Activated CD4-positive, alpha-beta T cell treated with anti-CD3 and anti-CD28 coated beads, Interleukin-2, amount 10 ng/mL, durations not matched to agents 24 days and 14 days (primary cell): Measurements from ENCODE around the gene CCDC159. TPM values are rescaled to one million over a fixed set of nuclear protein-coding genes. Genes with fewer than 3 reads are reported as not detected.
"Not testable (repeated sequence)": the region's sequence is repeated elsewhere in the genome, so short reads cannot be mapped to it uniquely, and the experiment has no call there.

ENCODE experiments used
- DNase-seq: peaks from one replicate; pipeline ENCODE4 v3.0.0; 2022
- H3K27ac Mint-ChIP-seq: one replicate; pipeline ENCODE4 v1.8.0; 2022; ENCODE audit warnings: mild to moderate bottlenecking, mixed read lengths
- H3K27me3 Mint-ChIP-seq: one replicate; pipeline ENCODE4 v1.8.0; 2022; ENCODE audit warnings: mixed read lengths
- H3K36me3 Mint-ChIP-seq: one replicate; pipeline ENCODE4 v1.8.0; 2022; ENCODE audit warnings: low read depth, mild to moderate bottlenecking, mixed read lengths
- H3K4me1 Mint-ChIP-seq: one replicate; pipeline ENCODE4 v1.8.0; 2021; ENCODE audit warnings: mixed read lengths
- H3K4me3 Mint-ChIP-seq: one replicate; pipeline ENCODE4 v1.8.0; 2022; ENCODE audit warnings: mild to moderate bottlenecking, moderate library complexity, mixed read lengths
- H3K9me3 Mint-ChIP-seq: one replicate; pipeline ENCODE4 v1.8.0; 2021; ENCODE audit warnings: mixed read lengths
- intact Hi-C: fragments of 100-400 bp; cut with micrococcal nuclease; formaldehyde crosslinking; loops from one replicate; pipeline ENCODE4 v1.15.1; 2023
- total RNA-seq: library from RNA; stranded (reverse); gene quantifications from 2 replicates; pipeline ENCODE4 v1.2.3, GENCODE V29; 2022

CCDC159 gene
- total RNA-seq, 1 donor from 2014 or later = 11.7 TPM

DNA sequence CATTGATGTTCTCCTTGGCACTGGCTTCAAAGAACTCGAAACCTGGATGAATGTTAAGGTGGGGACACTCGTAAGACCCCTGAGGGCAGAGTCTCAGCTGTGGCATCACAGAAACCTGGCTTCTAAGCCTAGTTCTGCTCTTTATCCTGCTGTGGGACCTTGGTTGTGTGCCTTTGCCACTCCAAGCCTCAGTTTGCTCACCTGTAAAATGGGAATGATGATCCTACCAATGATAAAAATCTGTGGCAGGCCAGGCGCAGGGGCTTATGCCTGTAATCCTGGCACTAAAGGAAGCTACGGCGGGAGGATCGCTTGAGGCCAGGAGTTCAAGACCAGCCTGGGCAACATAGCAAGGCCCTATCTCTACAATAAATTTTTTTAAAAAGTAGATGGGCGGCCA, 20.8 kb upstream of the CCDC159 start:
- H3K4me3 Mint-ChIP-seq = no peak overlapping the region
- intact Hi-C loops = no loop called here
- H3K36me3 Mint-ChIP-seq = peaks cover 4% of the 10 kb centered on the region
- peak overlapping the region; percentile 34 for H3K27ac Mint-ChIP-seq
- H3K9me3 Mint-ChIP-seq = no peaks in the 10 kb centered on the region
- peaks cover 21% of the 10 kb centered on the region for H3K4me1 Mint-ChIP-seq
- H3K27me3 Mint-ChIP-seq = no peaks in the 10 kb centered on the region
- DNase-seq = no peak

DNA sequence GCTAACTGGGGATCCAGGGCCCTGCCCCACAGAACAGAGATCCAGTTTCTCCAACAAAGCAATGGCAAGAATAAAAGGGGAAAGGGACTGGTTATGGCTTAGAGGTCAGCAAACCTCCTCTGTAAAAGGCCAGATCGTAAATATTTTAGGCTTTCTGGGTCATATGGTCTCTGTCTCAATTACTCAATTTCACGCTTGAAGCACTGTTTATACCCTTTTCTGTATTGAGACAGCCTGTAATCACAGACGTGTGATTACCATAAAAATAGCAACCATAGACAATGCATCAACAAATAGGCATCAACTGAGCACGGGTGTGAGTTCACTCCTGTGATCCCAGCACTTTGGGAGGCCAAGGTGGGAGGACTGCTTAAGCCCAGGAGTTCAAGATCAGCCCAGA, 16.2 kb upstream of the CCDC159 start:
- Mint-ChIP-seq H3K9me3 (no peaks in the 10 kb centered on the region), H3K36me3 (peaks cover 13% of the 10 kb centered on the region), H3K27ac (no peak overlapping the region), H3K4me3 (no peak overlapping the region), H3K4me1 (no peaks in the 10 kb centered on the region), H3K27me3 (no peaks in the 10 kb centered on the region)
- DNase-seq = no peak
- intact Hi-C loops = no loop called here

GRCh38 chr19:11331502-11331901, 14.8 kb upstream of the CCDC159 start:
- no peak for DNase-seq
- intact Hi-C loops = no loop called here

GRCh38 chr19:11332822-11333221, 13.5 kb upstream of the CCDC159 start:
- DNase-seq = no peak
- intact Hi-C loops = no loop called here
- Mint-ChIP-seq H3K4me3 (no peak overlapping the region), H3K4me1 (peaks cover 5% of the 10 kb centered on the region), H3K27me3 (no peaks in the 10 kb centered on the region), H3K9me3 (no peaks in the 10 kb centered on the region), H3K27ac (no peak overlapping the region), H3K36me3 (peaks cover 23% of the 10 kb centered on the region)

More at GRCh38 chr19:11331502-11331901, 14.8 kb upstream of the CCDC159 start:
- Mint-ChIP-seq H3K36me3 (peaks cover 24% of the 10 kb centered on the region), H3K4me3 (no peak overlapping the region), H3K4me1 (no peaks in the 10 kb centered on the region), H3K27me3 (no peaks in the 10 kb centered on the region), H3K9me3 (no peaks in the 10 kb centered on the region), H3K27ac (no peak overlapping the region)

DNA sequence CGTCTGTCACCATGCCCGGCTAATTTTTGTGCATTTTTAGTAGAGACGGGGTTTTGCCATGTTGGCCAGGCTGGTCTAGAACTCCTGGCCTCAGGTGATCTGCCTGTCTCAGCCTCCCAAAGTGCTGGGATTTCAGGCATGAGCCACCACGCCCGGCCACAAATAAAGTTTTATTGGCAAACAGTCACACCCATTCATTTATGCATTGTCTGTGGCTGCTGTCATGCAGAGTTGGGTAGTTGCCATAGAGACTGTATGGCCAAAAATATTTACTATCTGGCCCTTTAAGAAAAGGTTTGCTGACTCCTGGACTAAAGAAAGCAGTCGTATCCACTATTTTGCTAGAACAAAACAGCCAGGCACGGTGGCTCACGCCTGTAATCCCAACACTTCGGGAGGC, 12.5 kb upstream of the CCDC159 start:
- Mint-ChIP-seq H3K4me1 (peaks cover 11% of the 10 kb centered on the region), H3K36me3 (peaks cover 23% of the 10 kb centered on the region)
- H3K27me3 Mint-ChIP-seq, H3K9me3 Mint-ChIP-seq, H3K27ac Mint-ChIP-seq, DNase-seq, intact Hi-C loops, H3K4me3 Mint-ChIP-seq: not testable (repeated sequence)

DNA sequence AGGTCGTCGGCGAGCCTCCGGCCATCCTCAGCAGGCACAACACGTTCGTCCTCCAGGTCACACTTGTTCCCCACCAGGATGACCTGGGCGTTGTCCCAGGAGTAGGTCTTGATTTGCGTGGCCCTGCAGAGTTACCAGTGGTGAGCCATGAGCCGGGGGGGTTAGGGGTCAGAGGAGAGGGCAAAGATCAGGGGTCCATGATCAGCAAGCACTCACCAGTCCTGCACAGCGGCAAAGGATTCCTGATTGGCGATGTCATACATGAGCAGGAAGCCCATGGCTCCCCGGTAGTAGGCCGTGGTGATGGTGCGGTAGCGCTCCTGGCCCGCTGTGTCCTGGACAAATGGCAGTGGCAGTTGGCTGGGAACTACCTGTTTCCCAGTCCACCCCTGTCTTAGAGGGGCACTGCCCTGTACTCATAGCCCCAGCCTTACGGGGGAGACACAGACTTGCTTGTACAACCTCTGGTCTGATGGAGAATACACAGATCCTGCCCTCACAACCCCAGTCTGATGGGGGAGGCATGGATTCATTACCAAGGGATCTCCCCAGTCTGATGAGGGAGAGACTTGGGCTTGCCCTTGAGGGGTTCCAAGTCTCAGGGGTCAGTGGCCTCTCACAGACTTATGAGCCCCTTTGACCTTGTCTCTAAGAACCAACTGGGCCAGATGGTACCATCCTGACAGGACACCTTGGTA, 10.7 kb upstream of the CCDC159 start:
- intact Hi-C loops = no loop called here
- Mint-ChIP-seq H3K9me3 (no peaks in the 10 kb centered on the region), H3K27ac (no peak overlapping the region), H3K27me3 (no peaks in the 10 kb centered on the region), H3K4me3 (no peak overlapping the region), H3K36me3 (peaks cover 23% of the 10 kb centered on the region), H3K4me1 (peaks cover 18% of the 10 kb centered on the region)
- DNase-seq = no peak

DNA sequence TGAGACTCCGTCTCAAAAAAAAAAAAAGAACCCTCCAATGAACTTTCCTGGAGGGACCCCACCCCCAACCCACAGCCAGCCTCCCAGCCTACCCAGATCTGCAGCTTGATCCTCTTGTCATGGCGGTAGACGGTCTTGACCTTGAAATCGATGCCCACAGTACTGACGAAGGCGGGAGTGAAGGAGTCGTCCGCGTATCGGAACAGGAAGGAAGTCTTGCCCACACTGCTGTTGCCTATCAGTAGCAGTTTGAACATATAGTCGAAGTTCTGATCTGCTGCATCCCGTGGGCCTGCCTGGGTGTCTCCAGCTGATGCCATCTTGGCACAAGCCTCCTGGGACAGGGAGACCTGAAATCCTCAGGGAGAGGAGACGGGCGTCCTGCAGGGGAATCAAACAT, 9.2 kb upstream of the CCDC159 start:
- no peak overlapping the region for H3K27ac Mint-ChIP-seq
- intact Hi-C loops = no loop called here
- H3K4me3 Mint-ChIP-seq = no peak overlapping the region
- peaks cover 18% of the 10 kb centered on the region for H3K4me1 Mint-ChIP-seq
- H3K9me3 Mint-ChIP-seq = no peaks in the 10 kb centered on the region
- peaks cover 23% of the 10 kb centered on the region for H3K36me3 Mint-ChIP-seq
- no peak for DNase-seq
- no peaks in the 10 kb centered on the region for H3K27me3 Mint-ChIP-seq

- DNase-seq = no peak
- Mint-ChIP-seq H3K4me3 (no peak overlapping the region), H3K4me1 (peaks cover 18% of the 10 kb centered on the region), H3K36me3 (peaks cover 25% of the 10 kb centered on the region), H3K27me3 (no peaks in the 10 kb centered on the region), H3K27ac (no peak overlapping the region), H3K9me3 (no peaks in the 10 kb centered on the region)
- intact Hi-C loops = no loop called here
Observed at GRCh38 chr19:11338121-11338520, 8.2 kb upstream of the CCDC159 start.

DNA sequence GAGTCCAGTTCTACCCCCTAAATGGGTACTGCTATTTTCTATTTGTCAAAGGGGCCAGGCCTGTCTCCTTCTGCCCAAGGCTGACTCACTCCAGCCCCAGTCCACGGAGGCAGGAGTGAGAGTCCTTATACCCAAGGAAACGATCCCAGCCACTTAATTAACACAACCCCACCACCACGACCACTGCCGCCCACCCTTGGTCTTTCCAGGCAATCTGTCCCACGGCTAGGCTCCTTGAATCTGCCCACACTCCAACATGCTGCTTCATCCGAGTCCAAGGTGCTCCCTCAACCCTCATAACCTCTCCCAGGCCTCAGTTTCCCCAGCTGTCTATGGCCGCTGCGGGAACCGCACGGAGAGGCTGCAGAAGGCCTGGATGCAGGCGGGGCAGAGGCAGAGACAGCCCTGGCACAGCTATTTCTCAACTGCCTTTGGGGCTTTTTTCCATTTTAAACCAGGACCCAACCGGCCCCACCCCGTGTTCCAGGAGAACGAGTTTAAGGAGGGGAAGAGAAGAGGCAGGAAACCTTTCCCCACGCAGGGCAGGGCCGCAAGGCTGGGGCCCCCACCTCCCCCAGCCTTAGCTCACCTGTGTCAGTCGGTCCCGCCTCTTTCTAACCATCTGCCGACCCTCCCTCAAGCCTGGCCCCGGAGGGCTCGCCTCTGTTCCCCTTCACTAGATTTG, 7.6 kb upstream of the CCDC159 start:
- H3K27ac Mint-ChIP-seq = no peak overlapping the region
- H3K27me3 Mint-ChIP-seq = no peaks in the 10 kb centered on the region
- peak overlapping the region; percentile 81 for H3K4me3 Mint-ChIP-seq
- peaks cover 21% of the 10 kb centered on the region for H3K36me3 Mint-ChIP-seq
- no peak for DNase-seq
- intact Hi-C loops = no loop called here
- no peaks in the 10 kb centered on the region for H3K9me3 Mint-ChIP-seq
- peaks cover 18% of the 10 kb centered on the region for H3K4me1 Mint-ChIP-seq

- H3K27ac Mint-ChIP-seq = no peak within 1 kb of the TSS
- H3K27me3 Mint-ChIP-seq = no peaks in the 10 kb centered on the region
- no peaks in the 10 kb centered on the region for H3K9me3 Mint-ChIP-seq
- peak within 1 kb of the TSS; percentile 81 for H3K4me3 Mint-ChIP-seq
- H3K4me1 Mint-ChIP-seq = peaks cover 20% of the 10 kb centered on the region
- DNase-seq = peak; percentile 94
- intact Hi-C loops = no loop called here
- peaks cover 18% of the 10 kb centered on the region for H3K36me3 Mint-ChIP-seq
Observed at GRCh38 chr19:11339254-11340098, 6.8 kb upstream of the CCDC159 start, which contains the start of gene RAB3D. TSS of gene RAB3D (minus strand) at chr19:11339657. CDS start at chr19:11337399, 2,258 bp downstream.

GRCh38 chr19:11340099-11340467, 6.2 kb upstream of the CCDC159 start:
- peak overlapping the region; percentile 81 for H3K4me3 Mint-ChIP-seq

GRCh38 chr19:11342429-11342828, 3.9 kb upstream of the CCDC159 start:
- H3K4me1 Mint-ChIP-seq = peaks cover 35% of the 10 kb centered on the region
- no peak for DNase-seq
- no peaks in the 10 kb centered on the region for H3K27me3 Mint-ChIP-seq
- peaks cover 4% of the 10 kb centered on the region for H3K36me3 Mint-ChIP-seq
- intact Hi-C loops = no loop called here
- no peak overlapping the region for H3K4me3 Mint-ChIP-seq
- H3K27ac Mint-ChIP-seq = no peak overlapping the region
- no peaks in the 10 kb centered on the region for H3K9me3 Mint-ChIP-seq

More at GRCh38 chr19:11340099-11340467, 6.2 kb upstream of the CCDC159 start:
- H3K36me3 Mint-ChIP-seq = peaks cover 17% of the 10 kb centered on the region
- H3K27me3 Mint-ChIP-seq, DNase-seq, H3K9me3 Mint-ChIP-seq, H3K27ac Mint-ChIP-seq, intact Hi-C loops: not testable (repeated sequence)
- peaks cover 21% of the 10 kb centered on the region for H3K4me1 Mint-ChIP-seq

GRCh38 chr19:11345122-11345803, 1.1 kb upstream of the CCDC159 start:
- H3K4me3 Mint-ChIP-seq = peak overlapping the region; percentile 89
- intact Hi-C loops = no loop called here

More at GRCh38 chr19:11345122-11345803, 1.1 kb upstream of the CCDC159 start:
- DNase-seq = peak; percentile 61
- peaks cover 8% of the 10 kb centered on the region for H3K36me3 Mint-ChIP-seq
- H3K27me3 Mint-ChIP-seq = no peaks in the 10 kb centered on the region
- H3K4me1 Mint-ChIP-seq = peaks cover 23% of the 10 kb centered on the region
- peak overlapping the region; percentile 89 for H3K27ac Mint-ChIP-seq
- peaks cover 8% of the 10 kb centered on the region for H3K9me3 Mint-ChIP-seq
